COR-L47 (cell line): Measurements from ENCODE around the gene TXLNG.

Experiments
- DNase-seq: peaks from one replicate; lab custom pipeline; 2025; lab: John Stamatoyannopoulos, UW

The TXLNG gene

DNA sequence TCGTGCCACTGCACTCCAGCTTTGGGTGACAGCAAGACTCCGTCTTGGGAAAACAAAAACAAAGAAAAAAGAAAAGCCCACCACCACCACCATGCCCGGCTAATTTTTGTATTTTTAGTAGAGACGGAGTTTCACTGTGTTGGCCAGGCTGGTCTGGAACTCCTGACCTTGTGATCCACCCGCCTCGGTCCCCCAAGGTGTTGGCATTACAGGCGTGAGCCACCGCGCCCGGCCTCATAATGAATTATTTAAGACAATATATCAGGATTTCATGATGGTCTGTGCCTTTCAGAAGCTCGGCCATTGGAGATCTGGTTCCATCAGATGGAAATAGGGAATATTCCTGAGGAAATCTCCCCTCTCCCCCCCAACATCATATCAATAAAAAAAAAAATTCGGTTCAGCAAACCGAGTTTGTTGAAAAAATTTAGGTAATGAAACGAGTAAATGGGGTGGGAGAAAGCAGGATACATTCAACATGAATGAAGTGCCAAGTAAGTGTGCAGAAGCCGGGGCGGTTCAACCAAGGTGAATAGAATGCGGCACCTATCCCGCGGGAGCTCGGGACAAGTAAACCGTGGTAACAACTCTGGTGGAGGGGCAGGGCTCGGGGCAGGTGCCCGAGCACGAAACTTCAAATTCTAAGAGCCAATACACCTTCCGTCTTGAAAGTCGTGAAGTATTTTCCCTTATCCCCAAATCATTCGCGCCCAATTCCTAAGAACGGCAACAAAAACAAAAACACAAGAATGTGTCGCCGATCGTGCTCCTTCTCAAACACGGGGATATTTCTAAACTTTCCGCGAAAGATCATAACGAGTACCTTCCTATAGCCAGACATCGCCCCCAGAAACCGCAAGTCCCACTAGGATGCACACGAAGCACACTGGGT lies 773 bp upstream of the TXLNG start:
- no peak for DNase-seq

DNA sequence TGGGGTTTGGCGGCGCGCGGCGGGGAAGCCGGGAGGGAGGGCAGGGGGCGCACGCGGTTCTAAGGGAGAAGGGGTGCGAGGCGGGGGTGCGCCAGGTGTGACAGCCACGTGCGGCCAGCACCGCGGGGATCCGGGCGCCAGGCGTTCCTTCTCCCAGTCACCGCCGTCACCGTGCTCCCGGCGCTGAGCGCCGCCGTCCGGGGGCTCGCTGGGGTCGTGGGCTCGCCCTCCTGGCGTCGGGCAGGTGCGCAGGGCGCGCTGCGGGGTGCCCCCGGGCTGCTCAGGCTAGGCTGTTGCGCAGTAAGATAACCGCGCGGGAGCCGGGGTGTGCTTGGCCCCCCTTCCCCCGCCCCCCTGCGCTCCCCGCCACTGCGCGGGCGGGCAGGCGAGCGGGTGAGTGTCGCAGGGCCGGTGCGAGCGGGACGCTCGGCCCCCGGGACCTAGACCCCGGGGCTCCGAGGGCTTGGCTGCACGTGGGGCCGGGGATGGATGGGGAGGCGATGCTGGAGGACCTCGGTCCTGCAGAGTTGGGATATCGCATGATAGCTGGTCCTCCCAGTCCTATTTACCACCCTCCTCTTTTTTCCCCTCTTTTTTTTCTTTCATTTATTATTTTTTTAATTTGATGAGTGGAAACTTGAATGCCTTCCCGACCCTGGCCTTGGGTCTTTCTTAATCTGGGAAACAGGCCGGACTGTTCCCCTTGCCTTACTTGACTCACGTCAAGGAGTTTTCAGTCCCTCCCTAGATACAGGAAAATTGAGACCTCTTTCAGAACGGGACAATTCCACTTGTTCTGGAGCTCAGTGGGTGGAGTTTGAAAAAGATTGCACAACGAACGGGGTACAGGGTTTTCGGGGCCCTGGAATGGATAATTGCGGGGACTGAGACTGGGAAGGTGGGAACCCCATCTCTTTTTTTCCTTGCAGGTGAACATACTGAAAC lies 797 bp downstream of the TXLNG start:
- peak; percentile 61 for DNase-seq

DNA sequence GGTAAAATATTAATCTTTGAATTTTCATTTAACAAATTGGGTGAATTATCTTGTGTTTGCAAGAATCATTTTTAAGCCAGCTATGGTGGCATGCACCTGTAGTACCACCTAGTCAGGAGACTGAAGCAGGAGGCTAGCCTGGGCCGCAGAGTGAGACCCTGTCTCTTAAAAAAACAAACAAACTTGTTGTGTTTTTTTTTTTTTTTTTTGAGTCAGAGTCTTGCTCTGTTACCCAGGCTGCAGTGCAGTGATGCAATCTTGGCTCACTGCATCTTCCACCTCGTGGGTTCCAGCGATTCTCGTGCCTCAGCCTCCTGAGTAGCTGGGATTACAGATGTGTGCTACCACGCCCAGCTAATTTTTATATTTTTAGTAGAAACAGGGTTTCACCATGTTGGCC lies 2.2 kb downstream of the TXLNG start:
- no peak for DNase-seq

DNA sequence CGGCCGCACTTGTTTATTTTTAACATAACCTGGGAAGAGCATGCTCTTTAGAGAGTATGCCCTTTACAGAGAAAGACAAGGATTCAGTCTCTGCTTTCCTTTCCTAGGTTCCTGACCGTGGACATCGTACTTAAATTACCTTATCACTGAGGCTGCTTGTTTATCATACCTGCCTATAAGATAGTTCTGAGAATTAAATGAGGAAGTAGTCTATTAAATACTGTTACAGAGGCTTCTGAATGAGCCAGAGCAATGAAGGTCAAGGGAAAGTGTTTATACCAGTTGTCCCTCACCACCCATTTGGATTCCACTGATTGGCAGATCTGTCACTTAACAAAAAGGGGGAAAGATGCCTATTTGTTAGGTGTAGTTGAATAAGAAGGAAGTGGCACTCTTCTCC lies 10.0 kb downstream of the TXLNG start:
- DNase-seq = no peak

DNA sequence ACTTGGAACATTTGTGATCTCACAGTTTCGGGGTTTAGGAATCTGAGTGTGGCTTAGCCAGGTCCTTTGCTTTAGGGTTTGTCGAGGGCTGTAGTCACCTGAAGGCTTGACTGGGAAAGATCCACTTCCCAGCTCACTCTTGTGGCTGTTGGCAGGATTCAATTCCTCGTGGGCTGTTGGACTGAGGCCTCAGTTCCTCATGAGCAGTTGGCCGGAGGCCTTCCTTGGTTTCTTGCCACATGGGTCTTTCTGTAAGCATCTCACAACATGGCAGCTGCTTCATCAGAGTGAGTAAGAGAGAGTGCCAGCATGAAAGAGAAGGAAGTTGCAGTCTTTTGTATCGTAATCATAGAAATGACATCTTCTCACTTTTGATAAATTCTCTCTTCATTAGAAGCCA lies 11.1 kb downstream of the TXLNG start:
- DNase-seq = no peak

DNA sequence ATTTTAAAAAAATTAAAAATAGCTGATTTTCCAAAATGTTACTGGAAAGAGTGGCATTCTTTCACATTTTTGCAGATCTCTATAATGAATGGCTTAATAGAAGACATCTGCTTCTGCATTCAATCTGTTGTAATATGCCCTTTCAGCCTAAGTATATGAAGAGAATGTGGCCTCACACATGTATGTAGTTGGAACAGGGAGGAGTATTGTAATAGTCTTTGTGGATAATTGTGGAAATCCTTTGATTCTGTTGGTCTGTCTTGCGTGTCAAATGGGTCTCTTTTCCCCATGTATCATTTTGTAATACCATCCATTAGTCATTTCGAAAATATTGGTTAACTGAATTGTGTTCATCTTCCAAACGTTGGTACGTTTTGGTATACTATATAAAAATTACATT lies 11.6 kb downstream of the TXLNG start:
- DNase-seq = no peak

DNA sequence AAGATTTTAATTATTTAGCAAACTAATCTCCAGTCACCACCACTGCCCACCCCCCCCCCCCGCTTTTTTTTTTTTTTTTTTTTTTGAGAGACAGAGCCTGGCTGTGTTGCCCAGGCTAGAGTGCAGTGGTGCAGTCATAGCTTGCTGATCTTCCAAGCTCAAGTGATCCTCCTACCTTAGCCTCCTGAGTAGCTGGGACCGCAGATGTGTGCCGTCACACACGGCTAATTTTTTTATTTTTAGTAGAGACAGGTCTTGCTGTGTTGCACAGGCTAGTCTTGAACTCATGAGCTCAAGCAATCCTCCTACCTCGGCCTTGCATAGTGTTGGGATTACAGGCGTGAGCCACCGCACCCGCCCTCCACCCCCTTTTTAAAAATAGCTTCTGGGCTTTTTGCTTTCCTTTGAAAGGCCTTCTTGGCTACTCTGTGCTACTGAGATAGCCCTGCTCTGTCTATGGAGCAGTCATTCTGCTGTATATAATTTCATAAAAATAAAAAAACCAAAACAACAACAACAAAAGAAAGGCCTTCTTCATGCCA lies 18.7 kb downstream of the TXLNG start:
- DNase-seq = no peak

DNA sequence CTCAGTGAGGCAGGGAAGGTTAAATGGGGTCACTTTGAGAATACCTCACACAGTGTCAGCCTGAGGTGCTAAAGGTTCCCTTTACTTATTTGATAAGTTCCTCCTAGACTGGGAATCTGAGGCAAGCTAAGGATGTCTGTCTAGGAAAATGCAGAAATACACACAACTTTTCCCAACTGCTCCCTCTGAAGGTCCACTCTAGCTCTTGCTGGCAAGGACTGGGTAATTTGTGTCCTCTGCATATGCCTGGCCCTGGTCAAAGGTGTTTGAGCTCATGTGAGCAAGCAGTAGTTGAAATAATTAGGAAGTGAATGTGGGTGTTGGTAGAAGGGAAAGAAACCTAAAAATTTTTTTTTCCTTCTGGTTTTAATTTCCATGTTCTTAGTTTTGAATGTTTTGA lies 21.3 kb downstream of the TXLNG start:
- peak; percentile 0 for DNase-seq

DNA sequence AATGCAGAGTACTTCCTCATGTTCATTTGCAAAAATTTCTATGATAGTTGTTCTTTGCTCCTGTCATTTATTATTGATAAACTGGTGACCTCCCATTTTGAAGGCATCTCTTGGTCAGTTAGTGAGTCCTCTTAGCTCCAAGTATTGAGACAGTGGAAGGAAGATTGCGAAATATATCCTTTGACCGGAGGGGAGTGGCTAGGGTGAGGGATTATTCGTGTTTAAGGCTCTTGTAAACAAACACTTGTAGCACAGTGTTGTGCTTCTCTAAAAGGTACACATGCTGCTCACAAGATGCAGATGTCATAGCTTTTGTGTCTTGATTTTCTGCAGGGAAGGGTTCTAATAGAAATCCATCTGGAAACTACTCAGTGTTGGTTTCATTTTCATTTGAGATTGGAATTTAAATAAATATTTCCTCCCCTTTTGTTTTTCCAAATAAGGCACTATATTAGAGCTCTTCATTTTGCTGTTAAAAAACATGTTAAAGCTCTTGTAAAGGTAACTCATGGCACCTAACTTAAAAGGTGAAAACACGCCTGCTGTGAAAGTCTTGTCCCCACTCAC lies 21.8 kb downstream of the TXLNG start:
- no peak for DNase-seq

DNA sequence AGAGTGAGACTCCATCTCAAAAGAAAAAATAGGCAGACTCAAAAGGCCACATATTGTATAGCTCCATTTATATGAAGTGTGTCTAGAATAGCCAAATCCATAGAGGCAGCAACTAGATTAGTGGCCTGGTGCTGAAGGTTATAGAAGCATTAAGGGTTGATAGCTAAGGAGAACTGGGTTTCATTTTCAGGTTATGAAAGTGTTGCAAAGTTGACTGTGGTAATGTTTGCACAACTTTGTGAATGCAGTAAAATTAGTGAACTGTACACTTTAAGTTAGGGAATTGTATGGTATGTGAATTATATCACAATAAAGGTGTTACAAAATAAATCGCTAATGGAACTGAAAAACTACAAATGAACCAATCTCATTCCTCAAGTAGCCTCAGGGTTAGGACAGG lies 28.3 kb downstream of the TXLNG start:
- no peak for DNase-seq

DNA sequence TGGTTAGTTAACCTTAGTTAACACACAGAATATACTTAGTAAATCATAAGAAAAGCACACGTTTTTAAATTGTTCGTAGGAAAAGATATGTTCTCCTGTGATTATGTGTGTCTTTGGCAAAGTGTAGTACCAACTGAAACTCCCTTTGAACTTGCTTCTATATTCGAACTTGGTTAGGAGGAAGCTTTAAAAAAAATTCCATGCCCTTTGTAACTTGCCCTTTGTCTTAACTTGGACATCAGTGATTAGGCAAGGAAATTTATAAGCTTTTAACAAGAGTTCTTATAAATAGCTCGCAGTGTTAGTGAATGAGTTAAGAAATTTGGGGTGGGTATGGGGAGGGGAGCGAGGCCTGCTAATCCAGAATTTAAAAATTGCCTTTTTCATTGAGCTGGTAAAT lies 33.4 kb downstream of the TXLNG start:
- no peak for DNase-seq

DNA sequence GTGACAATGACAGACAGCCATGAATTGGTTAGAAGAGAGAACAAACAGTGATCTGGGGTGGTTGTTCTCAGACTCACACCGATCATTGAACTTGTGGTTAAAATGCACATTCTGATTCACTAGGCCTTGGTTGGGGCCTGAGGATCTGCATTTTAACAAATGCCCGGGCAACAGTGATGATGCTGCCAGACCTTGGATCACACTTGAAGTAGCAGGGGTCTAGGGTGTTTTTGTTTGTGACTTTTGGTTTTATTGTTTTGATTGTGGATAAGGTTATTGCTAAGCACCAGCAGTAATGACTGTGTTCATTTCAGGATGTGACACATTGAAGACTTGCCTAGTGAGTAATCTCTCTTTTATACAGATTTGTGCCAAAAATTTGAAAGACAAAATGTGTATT lies 36.5 kb downstream of the TXLNG start:
- no peak for DNase-seq

DNA sequence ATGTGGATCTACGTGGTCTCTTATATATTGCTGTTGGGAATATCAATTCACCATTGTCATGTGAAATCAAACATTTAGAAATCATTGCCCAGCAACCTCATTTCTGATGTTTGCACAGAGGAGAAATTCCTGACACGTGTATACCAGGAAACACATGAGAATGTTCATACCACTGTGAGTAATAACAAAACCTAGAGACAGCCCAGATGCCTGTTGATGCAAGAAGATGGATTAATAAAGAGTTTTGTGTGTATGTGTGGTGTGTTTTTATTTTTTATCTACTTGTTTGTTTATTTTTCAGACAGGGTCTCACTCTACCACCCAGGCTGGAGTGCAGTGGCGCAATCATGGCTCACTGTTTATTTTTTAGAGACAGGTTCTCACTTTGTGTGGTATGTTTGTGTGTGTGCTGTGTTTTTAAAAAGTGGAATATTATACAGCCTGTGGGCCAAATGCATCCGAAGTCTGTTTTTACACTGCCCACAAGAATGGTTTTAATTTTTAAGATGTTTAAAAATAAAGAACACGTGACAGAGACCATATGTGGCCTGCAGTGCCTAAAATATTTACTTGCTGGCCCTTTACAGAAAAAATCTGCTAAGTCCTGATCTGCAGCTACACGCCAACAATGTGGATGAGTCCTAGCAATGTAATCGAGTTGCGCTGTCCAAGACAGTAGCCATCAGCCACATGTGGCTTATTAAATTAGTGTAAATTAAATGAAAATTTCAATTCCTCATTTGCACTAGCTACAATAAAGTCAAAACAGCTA lies 39.2 kb downstream of the TXLNG start:
- DNase-seq = no peak

DNA sequence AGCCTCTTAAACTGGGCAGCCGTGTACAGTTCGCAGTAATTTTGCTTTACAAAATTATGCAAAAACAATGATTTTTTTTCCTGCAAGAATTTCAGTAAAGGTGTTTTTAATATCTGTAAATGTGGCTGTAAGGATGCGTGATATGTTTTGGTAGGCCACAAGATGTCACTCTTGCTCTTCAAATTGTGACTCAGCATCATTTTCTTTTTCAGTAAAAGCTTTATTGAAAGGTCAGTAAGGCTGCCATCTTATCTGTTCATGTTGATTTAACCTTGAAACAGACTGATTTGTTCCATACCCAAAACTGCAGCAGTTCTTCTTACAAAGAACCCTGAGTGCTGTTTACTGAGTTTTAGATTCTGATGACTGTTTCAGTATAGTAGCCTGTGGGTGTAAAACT lies 39.9 kb downstream of the TXLNG start:
- DNase-seq = peak; percentile 9

DNA sequence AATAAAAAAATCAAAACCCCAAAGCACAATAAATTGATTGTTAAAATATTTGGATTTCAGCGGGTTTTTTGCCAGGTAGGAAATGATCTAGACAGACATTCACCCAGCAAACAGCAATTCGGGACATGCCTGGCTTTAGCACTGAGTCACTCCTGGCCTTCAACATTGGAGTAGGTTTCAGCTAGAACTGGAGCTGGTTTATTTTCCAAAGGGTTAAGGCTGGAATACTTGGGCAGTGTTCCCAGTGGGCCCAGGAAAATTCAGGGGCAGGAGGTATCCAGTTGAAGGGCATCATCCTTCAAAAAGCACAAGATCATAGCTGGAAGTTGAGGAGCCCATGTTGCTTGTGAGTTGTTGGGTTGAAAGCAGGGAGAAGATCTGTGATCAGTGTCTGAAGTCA lies 41.0 kb downstream of the TXLNG start:
- DNase-seq = no peak

DNA sequence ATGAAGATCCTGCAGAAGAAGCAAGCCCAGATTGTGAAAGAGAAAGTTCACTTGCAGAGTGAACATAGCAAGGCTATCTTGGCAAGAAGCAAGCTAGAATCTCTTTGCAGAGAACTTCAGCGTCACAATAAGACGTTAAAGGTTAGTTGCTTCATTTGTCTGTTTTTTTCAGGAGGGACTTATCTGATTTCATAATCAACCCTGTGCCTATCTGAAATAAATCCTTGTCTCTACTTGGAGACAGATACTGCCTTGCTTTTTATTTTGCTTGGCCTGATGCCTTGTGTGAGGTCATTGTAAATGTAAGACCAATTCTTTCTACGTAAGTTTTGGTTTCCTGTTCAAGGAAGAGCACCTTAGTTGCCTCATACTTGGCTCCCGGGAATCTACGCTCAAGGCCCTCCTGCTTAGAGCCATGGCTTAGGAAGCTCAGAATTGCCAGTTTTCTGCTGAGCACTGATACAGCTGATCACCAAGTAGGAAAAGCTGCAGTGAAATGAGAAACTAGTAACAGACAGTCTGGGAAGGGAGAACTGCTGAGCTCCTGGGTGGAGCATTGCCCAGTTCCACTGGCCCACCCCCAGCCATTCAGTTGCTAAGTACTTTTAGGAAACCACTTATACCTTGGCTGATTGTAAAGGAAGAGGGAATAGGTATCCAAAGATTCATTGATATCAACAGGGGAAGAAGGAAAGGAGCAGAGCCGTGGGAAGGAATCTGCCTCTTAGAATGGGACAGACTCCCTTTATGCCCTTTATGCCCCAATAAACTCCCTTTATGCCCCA lies 42.0 kb downstream of the TXLNG start:
- DNase-seq = no peak

DNA sequence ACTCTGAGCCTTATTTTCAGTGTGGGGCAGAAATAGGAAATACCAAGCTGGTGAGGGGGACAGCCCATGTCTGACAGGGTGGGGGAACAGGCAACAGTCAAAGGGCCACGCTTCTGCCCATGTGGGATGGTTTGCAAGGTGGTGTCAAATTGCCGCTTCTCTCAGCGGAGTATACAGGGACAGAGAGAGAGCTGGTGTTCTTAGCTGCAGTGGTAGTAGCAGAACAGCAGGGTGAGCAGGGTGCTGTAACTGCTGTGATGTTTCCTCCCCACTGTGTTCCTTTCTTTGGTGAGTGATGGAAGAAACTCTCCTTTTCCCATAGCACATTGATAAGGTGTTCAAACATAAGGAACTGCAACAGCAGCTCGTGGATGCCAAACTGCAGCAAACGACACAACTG lies 46.0 kb downstream of the TXLNG start:
- no peak for DNase-seq

DNA sequence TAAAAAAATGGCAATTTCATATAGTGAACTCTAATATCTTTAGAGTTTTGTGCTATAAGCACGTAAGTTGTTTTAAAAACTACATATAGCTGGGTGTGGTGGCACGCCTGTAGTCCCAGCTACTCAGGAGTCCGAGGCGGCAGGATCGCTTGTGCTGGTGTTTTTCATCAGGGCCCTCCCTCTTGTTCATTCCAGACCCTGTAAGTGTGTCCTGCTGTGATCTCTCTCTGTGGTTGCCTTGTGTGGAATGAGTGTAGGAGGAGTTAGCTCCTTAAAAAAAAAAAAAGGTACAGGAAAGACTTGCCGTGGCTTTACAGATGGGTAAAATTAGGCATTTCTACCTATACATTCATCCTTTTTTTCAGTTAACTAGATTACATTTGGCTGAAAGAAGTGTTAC lies 48.5 kb downstream of the TXLNG start:
- no peak for DNase-seq

DNA sequence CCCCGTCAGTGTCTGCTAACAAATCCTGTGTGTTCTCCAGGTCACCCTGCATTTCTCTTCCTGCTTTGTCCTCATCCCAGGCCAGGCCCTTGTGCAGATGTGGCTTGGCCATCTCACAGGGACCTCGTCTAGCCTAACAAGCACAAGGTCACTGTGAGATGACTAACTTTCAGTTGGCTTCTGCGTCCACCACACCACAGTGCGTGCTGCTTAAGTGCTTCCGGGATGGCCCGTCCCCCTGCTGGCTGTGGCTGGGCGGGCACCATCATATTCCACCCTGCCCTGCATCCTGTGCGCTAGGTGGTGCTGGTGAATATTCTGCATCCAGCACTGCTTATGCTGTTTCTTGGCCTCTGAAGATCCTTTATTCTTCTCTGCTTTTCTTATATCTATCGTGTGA lies 50.1 kb downstream of the TXLNG start:
- DNase-seq = no peak

DNA sequence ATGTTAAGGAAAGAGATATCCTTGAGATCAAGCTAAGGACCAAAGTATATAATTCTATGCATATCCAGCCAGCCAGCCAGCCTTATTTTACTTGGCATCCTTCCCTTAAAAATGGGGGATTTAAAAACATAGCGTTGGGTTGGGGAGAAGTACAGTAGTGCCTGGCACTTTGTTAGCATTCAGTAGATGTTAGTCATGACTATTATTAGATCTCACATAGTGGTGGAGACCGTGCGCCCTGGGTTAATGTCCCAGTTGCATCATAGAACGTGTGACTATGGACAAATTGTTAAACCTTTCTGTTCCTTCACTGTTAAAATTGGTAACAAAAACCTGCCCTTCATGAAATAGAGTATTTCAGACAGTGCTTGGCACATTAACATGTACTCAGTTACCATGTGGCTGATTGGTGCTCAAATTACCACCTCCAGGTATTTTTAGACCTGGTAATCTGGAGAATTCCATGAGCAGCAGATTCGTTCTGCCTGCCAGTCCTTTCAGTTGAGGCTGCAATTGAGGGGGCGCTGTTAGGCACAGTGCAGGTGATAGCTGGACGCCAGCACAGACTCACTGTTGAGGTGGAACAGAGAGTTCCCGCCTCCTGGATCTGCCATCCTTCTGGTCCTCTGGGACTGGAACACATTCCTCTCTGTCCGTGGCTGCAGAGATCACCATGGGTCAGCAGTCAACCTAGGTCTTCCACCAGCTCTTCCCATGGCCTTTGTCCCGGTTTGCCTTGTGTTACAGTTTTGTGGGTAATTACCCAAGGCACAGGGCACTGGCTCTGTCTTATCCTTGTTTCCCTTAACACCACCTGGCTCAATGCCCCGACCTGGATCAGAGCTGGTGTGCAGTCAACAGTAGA lies 52.2 kb downstream of the TXLNG start:
- DNase-seq = no peak
